HG03520 (cell line): ENCODE measurements around the gene MRC1.

Experiments used
- ATAC-seq: cut with Tn5 transposase; IDR thresholded peaks from one replicate; pipeline ENCODE4 v1.9.1; 2021; ENCODE audit warnings: mild to moderate bottlenecking, moderate library complexity; ENCODE audit not compliant: unreplicated experiment

MRC1 gene

GRCh38 chr10:17795083-17795482 is 14.1 kb upstream of the MRC1 start:
- ATAC-seq, result no peak

DNA sequence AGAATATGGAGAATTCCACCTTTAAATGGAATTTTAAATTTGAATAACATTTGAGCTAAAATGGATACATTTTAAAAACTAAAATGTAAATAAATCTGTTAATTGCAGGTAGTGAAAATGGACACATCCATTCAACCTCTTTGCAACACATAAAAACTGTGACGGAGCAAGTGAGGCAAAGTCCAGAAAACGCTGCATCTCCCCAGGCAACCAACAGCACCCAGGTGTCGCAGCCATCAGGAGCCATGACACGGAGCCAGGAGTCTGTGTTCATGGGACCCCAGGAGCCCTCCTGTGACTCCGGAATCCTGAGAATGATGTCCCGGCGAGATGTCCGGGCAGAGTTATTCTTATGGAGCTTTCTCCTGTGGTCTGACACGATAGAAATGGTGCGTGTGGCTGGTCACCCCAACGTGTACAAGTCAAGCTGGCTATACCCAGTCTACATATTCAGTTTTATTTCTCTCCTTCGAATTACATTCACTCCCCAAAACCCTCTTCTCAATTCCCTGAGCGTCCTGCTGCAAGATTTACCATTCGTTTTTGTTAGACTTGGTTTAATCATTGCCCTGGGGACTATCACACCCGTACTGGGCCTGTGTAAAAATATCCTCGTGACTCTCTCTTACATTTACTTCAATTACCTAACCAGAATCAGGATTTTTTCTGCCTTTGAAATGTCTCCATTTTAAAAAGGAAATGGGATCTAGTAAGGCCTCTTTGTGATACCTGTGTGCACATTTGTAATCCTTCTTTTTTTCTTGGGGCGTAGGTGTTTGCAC is 13.1 kb upstream of the MRC1 start:
- ATAC-seq, result no peak

DNA sequence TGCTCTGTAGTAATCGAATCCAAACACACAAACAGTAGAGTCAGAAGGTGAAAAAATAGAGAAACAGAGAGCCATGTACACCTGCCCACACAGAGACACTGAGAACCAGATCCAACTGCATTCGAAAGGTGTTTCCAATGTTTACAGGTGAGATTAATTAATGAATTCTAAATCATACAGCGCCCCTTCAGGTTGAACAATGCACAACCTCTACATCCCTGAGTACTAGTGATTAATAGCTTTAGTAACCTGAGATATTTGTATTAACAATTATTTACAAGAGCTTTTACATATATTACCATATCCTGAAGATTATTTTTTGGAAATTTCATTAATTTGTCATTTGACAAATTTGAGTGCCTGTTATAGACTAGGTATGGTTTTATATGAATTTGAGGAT is 7.6 kb upstream of the MRC1 start:
- no peak for ATAC-seq

DNA sequence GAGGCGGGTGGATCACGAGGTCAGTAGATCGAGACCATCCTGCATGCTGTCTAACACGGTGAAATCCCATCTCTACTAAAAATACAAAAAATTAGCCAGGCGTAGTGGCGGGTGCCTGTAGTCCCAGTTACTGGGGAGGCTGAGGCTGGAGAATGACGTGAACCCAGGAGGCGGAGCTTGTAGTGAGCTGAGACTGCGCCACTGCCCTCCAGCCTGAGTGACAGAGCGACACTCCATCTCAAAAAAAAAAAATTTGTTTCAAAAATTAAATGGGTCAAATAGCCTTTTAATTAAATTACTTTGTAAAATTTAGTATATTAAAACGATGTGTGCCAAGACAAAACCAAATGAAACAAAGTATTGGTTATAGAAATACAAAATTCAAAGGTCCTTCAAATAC is 6.8 kb upstream of the MRC1 start:
- ATAC-seq, result no peak

- ATAC-seq, result no peak
Measured at GRCh38 chr10:17802976-17803375, 6.2 kb upstream of the MRC1 start.

- no peak for ATAC-seq
Measured at GRCh38 chr10:17805330-17805729, 3.8 kb upstream of the MRC1 start.

DNA sequence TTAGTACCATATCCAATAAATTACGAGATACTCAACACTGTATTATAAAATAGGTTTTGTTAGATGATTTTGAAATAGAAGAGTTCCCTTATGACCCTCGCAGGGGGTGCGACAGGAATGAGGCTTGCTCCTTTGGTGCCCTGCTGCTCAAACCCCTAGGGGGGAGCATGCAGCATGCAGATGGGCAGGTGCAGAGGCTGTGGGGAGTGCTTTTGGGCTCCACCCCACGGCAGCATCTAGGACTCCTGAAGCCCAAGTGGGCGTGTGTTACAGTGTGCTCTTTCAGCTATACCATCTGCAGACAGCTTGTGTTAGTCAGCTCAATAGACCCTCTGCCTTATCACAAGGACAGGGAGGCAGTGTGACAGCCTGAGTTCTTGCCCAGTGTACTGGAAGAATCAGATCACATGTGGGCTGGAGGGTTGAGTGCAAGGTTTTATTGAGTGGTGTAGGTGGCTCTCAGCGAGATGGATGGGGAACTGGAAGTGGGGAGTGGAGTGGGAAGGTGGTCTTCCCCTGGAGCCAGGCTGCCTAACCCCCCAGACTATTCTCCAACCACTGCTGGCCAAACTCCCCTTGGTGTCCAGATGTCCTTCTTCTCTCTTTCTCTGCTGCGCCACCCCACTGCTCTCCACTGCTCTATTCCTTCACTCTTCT is 3.1 kb upstream of the MRC1 start:
- ATAC-seq, result peak; percentile 67

DNA sequence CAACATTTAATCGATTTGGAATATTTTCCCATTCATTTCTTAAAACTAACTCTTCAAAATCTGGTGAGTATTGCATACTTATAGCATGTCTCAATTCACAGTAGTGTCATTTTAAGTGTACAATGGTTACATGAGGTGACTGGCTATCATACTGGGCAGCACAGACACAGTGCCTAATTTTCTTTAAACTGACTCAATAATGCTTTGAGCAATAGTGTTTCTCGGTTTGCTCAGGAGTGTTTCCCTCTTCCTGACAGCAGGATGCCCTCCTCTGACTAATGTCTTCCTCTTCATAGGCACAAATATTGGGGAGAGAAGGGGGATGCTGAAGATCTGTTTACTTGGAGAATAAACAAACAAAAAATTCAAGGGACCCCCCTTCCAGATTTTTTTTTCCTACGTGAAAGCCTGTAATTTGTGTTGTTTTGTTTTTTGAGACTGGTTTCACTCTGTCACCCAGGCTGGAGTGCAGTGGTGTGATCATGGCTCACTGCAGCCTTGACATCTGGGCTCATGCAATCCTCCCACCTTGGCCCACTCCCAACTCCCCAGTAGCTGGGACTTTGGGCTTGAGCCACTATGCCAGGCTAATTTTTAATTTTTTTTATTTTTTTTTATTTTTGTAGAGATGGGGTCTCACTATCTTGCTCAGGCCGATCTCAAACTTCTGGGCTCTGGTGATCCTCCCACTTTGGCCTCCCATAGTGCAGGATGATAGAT is 2.2 kb downstream of the MRC1 start:
- no peak for ATAC-seq

DNA sequence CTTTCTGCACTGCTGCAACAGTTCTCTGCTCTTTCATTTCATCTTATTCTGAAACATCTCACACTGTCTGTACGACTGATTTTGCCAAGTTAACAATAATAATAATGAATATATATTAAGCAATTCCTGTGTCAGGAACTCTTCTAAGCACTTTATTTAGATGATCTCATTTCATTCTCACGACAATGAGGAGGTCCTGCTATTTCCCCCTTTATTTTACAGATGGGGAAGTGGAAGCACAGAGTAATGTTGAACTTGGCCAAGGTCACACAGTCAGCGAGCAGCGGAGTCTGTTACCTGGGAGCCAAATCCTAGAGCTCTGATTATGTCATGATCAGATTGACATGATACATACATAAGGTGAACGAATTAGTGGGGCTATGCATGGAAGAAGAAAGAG is 5.8 kb downstream of the MRC1 start:
- no peak for ATAC-seq

GRCh38 chr10:17816199-17816598 is 7.1 kb downstream of the MRC1 start:
- no peak for ATAC-seq

- ATAC-seq, result no peak
Measured at GRCh38 chr10:17817316-17817715, 8.2 kb downstream of the MRC1 start.

GRCh38 chr10:17817790-17818189 is 8.6 kb downstream of the MRC1 start:
- ATAC-seq, result no peak

DNA sequence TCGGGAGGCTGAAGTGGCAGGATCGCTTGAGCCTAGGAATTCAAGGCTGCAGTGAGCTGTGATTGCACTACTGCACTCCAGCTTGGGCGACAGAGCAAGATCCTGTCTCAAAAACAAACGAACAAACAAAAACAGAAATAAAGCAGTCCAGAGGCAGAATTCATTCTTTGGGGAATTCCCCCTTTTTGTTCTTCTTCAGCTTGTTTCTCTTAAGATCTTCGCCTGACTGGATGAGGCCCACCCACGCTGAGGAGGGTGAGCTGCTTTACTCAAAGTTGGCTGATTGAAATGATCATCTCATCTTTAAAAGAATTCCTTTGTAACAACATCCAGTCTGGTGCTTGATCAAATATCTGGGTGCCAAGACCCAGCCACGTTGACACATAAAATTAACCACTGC is 10.7 kb downstream of the MRC1 start:
- no peak for ATAC-seq

GRCh38 chr10:17820943-17821342 is 11.8 kb downstream of the MRC1 start:
- no peak for ATAC-seq

DNA sequence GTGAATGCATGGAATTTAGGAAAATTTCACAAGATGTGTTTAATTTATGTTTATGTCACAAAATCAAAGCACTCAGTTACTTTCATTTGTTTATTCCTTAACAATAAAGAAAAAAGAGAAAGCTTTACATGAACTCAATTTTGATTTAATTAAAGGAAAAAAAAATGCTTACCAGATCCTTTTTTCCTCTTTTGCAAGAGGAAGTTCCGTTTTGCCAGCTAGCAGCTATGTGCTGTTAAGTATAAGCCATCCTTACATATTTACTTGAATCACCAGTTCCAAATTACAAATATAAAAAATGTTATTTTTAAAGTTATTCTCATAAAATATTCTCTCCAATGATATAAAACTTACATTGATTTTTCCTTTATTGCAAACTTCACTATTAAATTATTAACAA is 12.7 kb downstream of the MRC1 start:
- ATAC-seq, result no peak

- ATAC-seq, result no peak
Measured at GRCh38 chr10:17831341-17831740, 22.2 kb downstream of the MRC1 start.

- no peak for ATAC-seq
Measured at GRCh38 chr10:17831896-17832295, 22.7 kb downstream of the MRC1 start.

DNA sequence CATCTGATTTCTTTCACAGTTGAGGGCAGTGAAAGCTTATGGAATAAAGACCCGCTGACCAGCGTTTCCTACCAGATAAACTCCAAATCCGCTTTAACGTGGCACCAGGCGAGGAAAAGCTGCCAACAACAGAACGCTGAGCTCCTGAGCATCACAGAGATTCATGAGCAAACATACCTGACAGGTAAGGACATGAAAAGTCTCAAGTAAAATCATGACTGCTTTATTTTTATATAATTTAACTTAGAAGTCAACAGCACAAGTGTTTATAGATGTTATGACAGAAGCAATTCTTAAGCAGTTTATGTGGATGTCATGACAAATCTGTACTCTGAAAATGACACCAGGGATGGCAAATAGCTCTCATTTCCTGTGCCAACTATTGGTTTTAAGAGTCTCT is 24.5 kb downstream of the MRC1 start:
- no peak for ATAC-seq

- no peak for ATAC-seq
Measured at GRCh38 chr10:17835688-17836087, 26.5 kb downstream of the MRC1 start.

- no peak for ATAC-seq
Measured at GRCh38 chr10:17836942-17837341, 27.8 kb downstream of the MRC1 start.

DNA sequence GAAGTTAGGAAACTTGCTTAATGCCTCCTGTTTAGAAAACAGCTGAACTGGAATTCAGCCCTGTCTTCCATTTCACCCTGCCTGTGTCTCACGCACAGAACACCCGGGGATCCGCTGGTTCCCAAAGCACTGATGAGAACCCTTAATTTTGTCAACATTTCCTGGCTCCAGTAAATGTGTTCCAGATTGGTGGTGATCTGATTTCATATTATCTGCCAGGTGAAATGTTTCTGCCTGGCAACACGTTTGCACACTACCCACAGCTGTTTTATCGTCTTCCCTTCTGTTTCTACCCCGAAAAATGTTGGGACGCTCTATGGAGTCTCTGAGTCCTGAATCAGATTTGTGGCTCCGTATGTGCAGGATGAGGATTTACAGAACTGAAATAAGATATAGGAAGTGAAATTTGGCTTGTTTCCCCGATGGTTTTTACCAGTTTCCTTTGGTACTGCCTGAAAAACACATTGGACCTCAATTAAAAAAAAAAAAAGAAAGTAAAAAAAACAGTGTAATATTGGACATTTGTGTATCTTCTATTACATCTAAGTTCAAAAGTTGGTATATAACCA is 29.0 kb downstream of the MRC1 start:
- no peak for ATAC-seq

DNA sequence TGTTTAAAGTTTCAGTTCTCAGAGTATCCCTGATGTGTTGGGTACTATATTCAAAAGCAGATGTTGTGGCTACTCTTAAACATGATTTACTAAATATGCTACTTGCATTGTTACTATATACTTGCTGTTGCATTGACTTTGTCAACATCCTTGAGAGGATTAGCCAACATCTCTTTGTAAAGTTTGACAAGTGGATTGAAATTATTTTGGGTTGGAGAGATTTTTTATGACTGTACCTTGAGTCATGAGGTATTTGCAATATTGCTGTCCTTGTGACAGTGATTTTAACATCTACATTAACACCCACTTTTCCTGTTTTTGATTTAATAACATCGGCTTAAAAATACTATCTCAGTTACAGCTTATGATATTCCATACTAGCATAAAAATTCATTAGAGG is 31.9 kb downstream of the MRC1 start:
- ATAC-seq, result no peak
